Mesodermal cell (in vitro differentiated cells): ENCODE data around the gene SPAG9.

Experiments
- H3K27ac ChIP-seq: 2 replicates; pipeline ENCODE4 v1.7.0; 2013; ENCODE audit warnings: mild to moderate bottlenecking, low read depth, low read length, moderate library complexity; ENCODE audit not compliant: severe bottlenecking
- H3K36me3 ChIP-seq: 2 replicates; pipeline ENCODE4 v1.7.1; 2013; ENCODE audit warnings: mild to moderate bottlenecking, low read length, moderate library complexity; ENCODE audit not compliant: control insufficient read depth, insufficient read depth
- H3K4me1 ChIP-seq: one replicate; pipeline ENCODE4 v1.7.1; 2013; ENCODE audit warnings: mild to moderate bottlenecking, low read length; ENCODE audit not compliant: insufficient read depth, control insufficient read depth, poor library complexity, severe bottlenecking
- H3K4me3 ChIP-seq: 2 replicates; pipeline ENCODE4 v1.7.0; 2013; ENCODE audit warnings: low read length, control low read depth, mild to moderate bottlenecking; ENCODE audit not compliant: insufficient read depth, poor library complexity, severe bottlenecking; ENCODE audit errors: extremely low read depth
- H3K9me3 ChIP-seq: 2 replicates; pipeline ENCODE4 v1.7.1; 2013; ENCODE audit warnings: mild to moderate bottlenecking, low read length, moderate library complexity; ENCODE audit not compliant: control insufficient read depth
- WGBS, 2 experiments: methylation state at CpG; one replicate each; pipeline ENCODE4 v1.1.5; 2013; ENCODE audit warnings: missing lambda C conversion rate in 2 of 2; ENCODE audit not compliant: insufficient coverage in 2 of 2; 5-methylcytosine and 5-hydroxymethylcytosine counted together

SPAG9 gene

DNA sequence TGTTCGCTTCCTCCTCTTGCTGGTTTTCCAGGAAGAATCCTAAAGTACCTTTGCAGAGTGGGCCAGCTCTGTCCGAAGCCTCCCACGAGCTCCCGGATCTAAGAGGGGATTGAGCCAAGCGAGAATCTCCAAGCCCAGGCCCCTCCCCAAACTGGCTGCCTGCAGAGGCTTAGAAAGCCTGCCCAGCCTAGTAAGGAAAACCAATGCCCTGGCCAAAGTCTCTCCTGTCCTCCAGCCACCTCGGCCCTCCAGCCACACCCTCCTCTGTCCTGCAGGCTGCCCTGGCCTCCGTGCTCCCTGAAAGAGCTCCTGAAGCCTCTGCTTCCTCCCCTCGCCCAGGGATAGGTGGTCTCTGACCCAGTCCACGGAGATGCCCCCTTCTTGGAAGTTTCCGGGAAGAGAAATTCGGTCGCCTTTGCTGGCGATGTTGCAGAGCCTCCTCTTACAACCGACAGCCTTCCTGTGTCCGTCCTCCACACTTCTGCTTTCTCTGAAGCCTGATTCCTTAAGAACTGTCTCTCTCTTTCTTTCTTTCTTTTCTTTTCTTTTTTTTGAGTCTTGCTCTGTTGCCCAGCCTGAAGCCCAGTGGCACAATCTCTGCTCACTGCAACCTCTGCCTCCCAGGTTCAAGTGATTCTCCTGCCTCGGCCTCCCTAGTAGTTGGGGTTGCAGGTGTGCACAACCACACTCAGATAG is 199.6 kb downstream of the SPAG9 start:
- Histone ChIP-seq H3K27ac (no peak overlapping the region), H3K4me1 (peaks cover 7% of the 10 kb centered on the region), H3K9me3 (no peaks in the 10 kb centered on the region), H3K36me3 (no peaks in the 10 kb centered on the region), H3K4me3 (no peak overlapping the region)
- WGBS, 2 experiments: 72 to 76% methylated on average over 13 to 15 of the region's 16 CpGs

- Histone ChIP-seq H3K36me3 (no peaks in the 10 kb centered on the region), H3K4me1 (peaks cover 7% of the 10 kb centered on the region), H3K9me3 (no peaks in the 10 kb centered on the region), H3K4me3 (no peak overlapping the region), H3K27ac (no peak overlapping the region)
- WGBS, 2 experiments: 70 to 75% methylated on average over 7 to 8 of the region's 8 CpGs
These were observed 200.6 kb downstream of the SPAG9 start for GRCh38 chr17:50920041-50920410.

DNA sequence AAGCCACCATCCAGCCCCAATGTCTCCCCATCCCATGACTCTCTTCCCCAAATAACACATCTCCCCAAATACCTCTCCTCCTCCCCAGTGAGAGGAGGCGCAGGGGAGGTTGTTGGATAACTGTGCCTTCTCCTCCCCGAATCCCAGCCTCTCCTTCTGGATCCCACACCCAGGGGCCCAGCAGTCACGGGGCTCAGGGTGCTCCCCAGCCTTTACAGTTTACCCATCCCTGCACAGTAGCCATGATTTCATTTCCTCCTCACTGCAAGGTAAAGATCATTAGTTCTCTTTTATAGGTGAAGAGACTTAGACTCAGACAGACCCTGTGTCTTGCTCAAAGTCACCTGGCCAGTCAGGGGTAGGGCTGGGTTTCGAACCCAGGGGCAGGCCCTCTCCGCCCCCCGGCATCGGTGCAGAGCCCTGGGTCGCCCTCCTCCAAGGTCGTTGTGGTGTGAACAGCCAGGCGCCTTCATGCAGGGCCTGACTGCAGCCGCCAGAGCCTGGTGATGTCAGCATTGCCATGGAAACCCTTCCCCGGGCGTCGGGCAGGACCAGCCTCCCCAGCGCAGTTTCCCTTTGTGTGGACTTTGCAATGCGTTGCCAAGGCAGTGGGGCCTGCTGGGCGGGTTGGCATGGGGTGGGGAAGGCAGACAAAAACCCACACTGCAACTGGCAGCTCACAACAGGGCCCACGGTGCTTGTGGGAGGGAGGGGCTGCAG is 201.2 kb downstream of the SPAG9 start:
- Histone ChIP-seq H3K27ac (no peak overlapping the region), H3K4me1 (peaks cover 7% of the 10 kb centered on the region), H3K36me3 (no peaks in the 10 kb centered on the region), H3K9me3 (no peaks in the 10 kb centered on the region), H3K4me3 (no peak overlapping the region)
- 6 to 7% methylated on average over 13 to 14 of the region's 18 CpGs for WGBS, 2 experiments

DNA sequence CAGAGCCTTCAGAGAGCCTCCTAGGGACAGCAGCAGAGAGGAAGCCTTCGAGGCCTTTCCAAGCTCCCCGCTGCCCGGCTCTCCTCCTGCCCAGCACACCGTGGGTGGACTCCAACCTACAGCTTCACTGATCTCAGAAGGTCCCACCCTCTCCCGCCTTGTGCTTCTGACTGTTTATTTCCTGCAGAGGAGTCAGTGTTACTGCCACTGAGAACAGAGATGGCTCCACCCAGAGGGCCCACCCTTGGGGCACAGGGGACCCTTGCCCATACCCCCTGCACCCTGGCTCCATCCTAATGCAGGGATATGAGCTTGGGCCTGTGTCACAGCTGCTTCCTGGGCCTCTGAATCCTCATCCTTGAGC is 201.8 kb downstream of the SPAG9 start:
- Histone ChIP-seq H3K27ac (no peak overlapping the region), H3K36me3 (no peaks in the 10 kb centered on the region), H3K9me3 (no peaks in the 10 kb centered on the region), H3K4me1 (peaks cover 7% of the 10 kb centered on the region), H3K4me3 (no peak overlapping the region)
- 53 to 92% methylated on average over 2 to 5 of the region's 5 CpGs for WGBS, 2 experiments

DNA sequence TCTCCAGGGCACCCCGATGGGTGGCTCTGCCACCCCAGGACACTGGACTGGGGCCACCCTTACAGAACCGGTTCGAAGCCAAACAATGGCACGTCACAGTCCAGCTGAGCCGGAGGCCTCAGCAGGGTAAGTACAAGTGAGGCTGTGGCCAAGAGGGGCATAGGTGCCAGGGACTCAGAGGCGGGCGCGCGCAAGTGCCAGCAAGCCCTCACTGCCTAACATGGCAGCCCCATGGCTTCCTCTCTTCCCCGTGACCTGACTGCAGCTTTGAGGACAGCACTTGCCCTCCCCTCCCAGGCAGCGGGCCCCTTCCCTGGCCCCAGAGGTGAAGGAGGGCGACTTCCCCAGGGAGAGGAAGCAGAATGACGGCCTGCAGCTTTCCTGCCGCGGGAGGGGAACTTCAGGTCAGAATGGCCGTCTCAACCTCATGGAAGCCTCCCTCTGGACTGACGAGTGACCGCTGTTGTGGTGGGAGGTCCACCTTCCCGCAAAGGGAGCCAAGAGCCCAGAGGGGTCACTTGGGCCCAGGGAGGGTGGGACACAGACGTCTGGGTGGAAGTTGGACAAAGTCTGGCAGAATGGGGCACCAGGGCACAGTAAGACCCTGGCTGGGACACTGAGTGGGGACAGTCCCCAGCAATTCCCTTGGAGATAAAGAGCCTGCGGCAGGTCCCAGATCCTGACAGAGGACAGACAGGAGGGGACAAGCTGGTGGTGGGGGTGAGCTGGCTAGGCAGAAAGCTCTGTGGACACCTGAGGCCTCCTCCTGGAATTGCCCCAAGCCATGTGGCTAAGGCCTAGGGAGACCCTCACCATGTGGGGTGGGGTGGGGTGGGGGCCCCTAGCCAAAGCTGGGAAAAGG is 202.4 kb downstream of the SPAG9 start:
- no peak overlapping the region for H3K27ac ChIP-seq
- H3K4me1 ChIP-seq: peaks cover 7% of the 10 kb centered on the region
- no peaks in the 10 kb centered on the region for H3K36me3 ChIP-seq
- no peak overlapping the region for H3K4me3 ChIP-seq
- no peaks in the 10 kb centered on the region for H3K9me3 ChIP-seq
- WGBS, 2 experiments: 82 to 86% methylated on average over 11 to 21 of the region's 21 CpGs

GRCh38 chr17:50917418-50917743 is 203.3 kb downstream of the SPAG9 start:
- Histone ChIP-seq H3K36me3 (no peaks in the 10 kb centered on the region), H3K4me3 (no peak overlapping the region), H3K4me1 (peaks cover 7% of the 10 kb centered on the region), H3K9me3 (no peaks in the 10 kb centered on the region), H3K27ac (no peak overlapping the region)
- WGBS, 2 experiments: 47 to 81% methylated on average over 3 to 5 of the region's 7 CpGs

- peaks cover 3% of the 10 kb centered on the region for H3K4me1 ChIP-seq
- no peaks in the 10 kb centered on the region for H3K9me3 ChIP-seq
- H3K4me3 ChIP-seq: no peak overlapping the region
- WGBS, 2 experiments: 65 to 82% methylated on average over 10 to 15 of the region's 18 CpGs
- H3K27ac ChIP-seq: no peak overlapping the region
- H3K36me3 ChIP-seq: no peaks in the 10 kb centered on the region
These were observed 203.8 kb downstream of the SPAG9 start for GRCh38 chr17:50916708-50917417.

DNA sequence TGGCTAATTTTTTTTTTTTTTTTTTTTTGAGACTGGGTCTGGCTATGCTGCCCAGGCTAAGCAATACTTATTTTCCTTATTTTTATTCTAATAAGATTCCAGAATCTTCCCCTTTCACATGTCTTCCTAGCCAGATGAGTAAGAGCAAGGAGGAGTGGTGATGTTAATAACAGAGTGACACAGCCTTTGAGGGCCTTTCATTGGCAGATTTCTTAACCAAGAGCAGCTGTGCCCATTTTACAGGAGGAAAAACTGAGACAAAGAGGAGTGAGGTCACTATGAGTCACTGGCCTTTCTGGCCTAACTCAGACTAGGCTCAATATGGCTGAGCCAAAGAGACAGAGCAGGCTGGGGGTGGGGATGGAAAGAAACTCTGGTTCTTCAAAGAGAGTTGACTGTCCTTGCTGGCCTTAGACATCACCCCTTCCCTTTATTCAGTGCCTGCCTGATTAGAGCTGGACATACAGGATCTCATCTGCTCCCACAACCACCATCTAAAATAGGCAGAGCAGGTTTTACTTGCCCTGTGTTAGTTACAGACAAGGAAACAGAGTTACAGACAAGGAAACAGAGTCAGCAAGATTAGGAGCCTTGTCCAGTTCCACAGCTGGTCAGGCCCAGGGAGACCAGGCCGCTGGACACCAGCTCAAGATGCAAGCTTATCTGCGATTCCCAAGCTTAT is 204.5 kb downstream of the SPAG9 start:
- WGBS, 2 experiments: 90 to 92% methylated on average over 2 of the region's 2 CpGs
- H3K9me3 ChIP-seq: no peaks in the 10 kb centered on the region
- no peak overlapping the region for H3K4me3 ChIP-seq
- H3K36me3 ChIP-seq: no peaks in the 10 kb centered on the region
- peaks cover 3% of the 10 kb centered on the region for H3K4me1 ChIP-seq
- H3K27ac ChIP-seq: no peak overlapping the region

DNA sequence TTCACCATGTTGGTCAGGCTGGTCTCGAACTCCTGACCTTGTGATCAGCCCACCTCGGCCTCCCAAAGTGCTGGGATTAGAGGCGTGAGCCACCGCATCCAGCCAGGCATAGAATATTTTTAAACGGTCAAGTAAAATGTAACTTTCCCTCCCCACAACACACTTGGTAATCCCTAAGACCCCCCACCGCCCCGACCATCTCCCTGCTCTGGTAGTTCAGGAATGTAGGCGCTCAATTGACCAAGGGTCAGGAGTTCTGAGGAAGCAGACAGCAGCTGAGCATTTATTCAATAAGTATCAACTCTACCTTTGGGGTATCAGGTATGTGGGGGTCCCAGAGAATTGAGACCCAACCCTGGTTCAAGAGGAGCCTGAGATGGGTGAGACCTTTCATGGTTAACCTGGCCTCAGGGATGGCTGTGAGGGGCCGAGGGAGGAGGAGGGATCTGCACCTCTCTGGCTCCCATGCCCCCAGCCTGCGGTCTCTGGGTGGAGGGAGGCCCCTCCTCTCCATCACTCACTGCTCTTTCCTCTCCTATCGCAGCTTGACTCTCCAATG is 206.1 kb downstream of the SPAG9 start:
- Histone ChIP-seq H3K4me3 (no peak overlapping the region), H3K9me3 (no peaks in the 10 kb centered on the region), H3K36me3 (no peaks in the 10 kb centered on the region), H3K27ac (no peak overlapping the region), H3K4me1 (peaks cover 3% of the 10 kb centered on the region)
- 79 to 92% methylated on average over 3 to 10 of the region's 11 CpGs for WGBS, 2 experiments

DNA sequence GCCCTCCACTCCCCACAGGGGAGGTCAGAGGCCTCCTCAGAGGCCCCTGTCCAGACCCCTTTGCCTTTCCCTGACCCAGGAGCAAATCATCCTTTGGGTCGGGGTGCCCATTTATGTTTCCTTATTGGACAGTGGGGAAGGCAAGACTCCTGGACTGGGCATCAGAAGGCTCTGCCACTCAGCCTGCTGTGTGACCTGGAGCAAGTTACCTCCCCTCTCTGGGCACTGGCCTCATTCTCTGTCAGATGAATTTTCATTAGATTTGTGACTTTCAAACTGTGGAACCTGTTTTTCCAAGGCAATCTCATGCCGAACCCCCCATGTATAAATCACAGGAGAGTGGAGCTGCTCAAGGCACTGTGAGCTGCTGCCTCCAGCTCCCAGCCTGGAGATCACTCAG is 207.5 kb downstream of the SPAG9 start:
- WGBS, 2 experiments: 93 to 96% methylated on average over 2 of the region's 2 CpGs
- H3K27ac ChIP-seq: no peak overlapping the region

More for the DNA sequence above, 207.5 kb downstream of the SPAG9 start:
- H3K4me3 ChIP-seq: no peak overlapping the region
- no peaks in the 10 kb centered on the region for H3K4me1 ChIP-seq
- no peaks in the 10 kb centered on the region for H3K36me3 ChIP-seq
- H3K9me3 ChIP-seq: no peaks in the 10 kb centered on the region
